IMR-90 (cell line): ENCODE measurements around the gene NQO2. TPM values are rescaled to one million over a fixed set of nuclear protein-coding genes. Genes with fewer than 3 reads are reported as not detected.
"Not testable (repeated sequence)": the region's sequence is repeated elsewhere in the genome, so short reads cannot be mapped to it uniquely, and the experiment has no call there.

Experiments
- ATAC-seq: fragments of 200-7000 bp; cut with Tn5 transposase; 2 replicates; pipeline ENCODE4 v1.9.1; 2020; ENCODE audit warnings: low read depth, mild to moderate bottlenecking, moderate library complexity
- BruUV-seq: library from RNA; stranded (reverse); fragments of 400-500 nt; replicated peaks from 2 replicates; lab custom pipeline; 2021; lab: Mats Ljungman, UMichigan
- CTCF ChIA-PET: fragments of 300-600 bp; formaldehyde crosslinking; extraction: SDS; loops from one replicate; lab custom pipeline; 2021; ENCODE audit warnings: antibody characterized with exemption; lab: Yijun Ruan, JAX
- POLR2A ChIA-PET: fragments of 300-600 bp; sonication (Branson Sonifier 250); formaldehyde crosslinking; loops from one replicate; lab custom pipeline; 2022; ENCODE audit warnings: antibody characterized with exemption; ENCODE audit not compliant: unreplicated experiment; lab: Charles Lee
- DNase-seq: peaks from one replicate; pipeline ENCODE4 v3.0.0; 2013
- H2AFZ ChIP-seq: replicated peaks from 2 replicates; pipeline ENCODE3; 2013; ENCODE audit warnings: low read length, mild to moderate bottlenecking; ENCODE audit not compliant: poor library complexity
- H2AK5ac ChIP-seq: 2 replicates; pipeline ENCODE4 v1.6.1; 2013; ENCODE audit warnings: low read depth, low read length, inconsistent platforms
- H2AK9ac ChIP-seq: replicated peaks from 2 replicates; pipeline ENCODE3; 2013; ENCODE audit warnings: mild to moderate bottlenecking, low read depth, low read length, moderate library complexity; ENCODE audit not compliant: poor library complexity
- H2BK120ac ChIP-seq: 2 replicates; pipeline ENCODE4 v1.6.1; 2013; ENCODE audit warnings: low read depth, low read length, inconsistent platforms
- H2BK15ac ChIP-seq: 3 replicates; pipeline ENCODE4 v1.6.1; 2013; ENCODE audit warnings: low read depth, low read length, inconsistent platforms
- H2BK20ac ChIP-seq: 2 replicates; pipeline ENCODE4 v1.6.1; 2013; ENCODE audit warnings: low read depth, mild to moderate bottlenecking, inconsistent platforms, low read length, moderate library complexity
- H2BK5ac ChIP-seq: 2 replicates; pipeline ENCODE4 v1.6.1; 2013; ENCODE audit warnings: mild to moderate bottlenecking, low read depth, low read length, inconsistent platforms; ENCODE audit not compliant: poor library complexity, severe bottlenecking
- H3K14ac ChIP-seq: replicated peaks from 2 replicates; pipeline ENCODE4 v1.6.1; 2013; ENCODE audit warnings: low read depth, low read length, inconsistent platforms
- H3K18ac ChIP-seq: 2 replicates; pipeline ENCODE4 v1.6.1; 2013; ENCODE audit warnings: low read depth, low read length, control low read depth
- H3K23ac ChIP-seq: 2 replicates; pipeline ENCODE4 v1.6.1; 2013; ENCODE audit warnings: low read depth, low read length, inconsistent platforms
- H3K27ac ChIP-seq: 2 replicates; pipeline ENCODE4 v1.5.1; 2013; ENCODE audit warnings: mild to moderate bottlenecking, control low read depth, low read length; ENCODE audit not compliant: insufficient read depth
- H3K27me3 ChIP-seq: 2 replicates; pipeline ENCODE4 v1.6.1; 2013; ENCODE audit warnings: low read length; ENCODE audit not compliant: control insufficient read depth, insufficient read depth
- H3K36me3 ChIP-seq: 2 replicates; pipeline ENCODE4 v1.6.1; 2013; ENCODE audit warnings: low read length, mixed read lengths; ENCODE audit not compliant: control insufficient read depth, insufficient read depth
- H3K4ac ChIP-seq: 2 replicates; pipeline ENCODE4 v1.6.1; 2013; ENCODE audit warnings: low read depth, low read length, inconsistent platforms
- H3K4me1 ChIP-seq: 2 replicates; pipeline ENCODE4 v1.6.1; 2013; ENCODE audit warnings: low read length, mixed read lengths; ENCODE audit not compliant: control insufficient read depth, insufficient read depth
- H3K4me2 ChIP-seq: 2 replicates; pipeline ENCODE4 v1.6.1; 2013; ENCODE audit warnings: low read depth, mild to moderate bottlenecking, control low read depth, low read length, moderate library complexity
- H3K4me3 ChIP-seq: 2 replicates; pipeline ENCODE4 v1.5.1; 2013; ENCODE audit warnings: low read depth, mild to moderate bottlenecking, control low read depth, low read length, moderate library complexity; ENCODE audit not compliant: insufficient read depth
- H3K56ac ChIP-seq: 2 replicates; pipeline ENCODE4 v1.6.1; 2013; ENCODE audit warnings: low read length, inconsistent platforms; ENCODE audit not compliant: insufficient read depth; ENCODE audit errors: extremely low read depth
- H3K79me1 ChIP-seq, 2 experiments: 2 replicates each; pipeline ENCODE4 v1.6.1; 2013; ENCODE audit warnings: low read length in 2 of 2, inconsistent platforms in 1 of 2, low read depth in 1 of 2
- H3K9ac ChIP-seq: 2 replicates; pipeline ENCODE4 v1.6.1; 2013; ENCODE audit warnings: low read depth, low read length, control low read depth
- H3K9me1 ChIP-seq: 2 replicates; pipeline ENCODE4 v1.6.1; 2013; ENCODE audit warnings: low read length, inconsistent platforms; ENCODE audit not compliant: insufficient read depth
- H3K9me3 ChIP-seq: 2 replicates; pipeline ENCODE4 v1.6.1; 2013; ENCODE audit warnings: low read length; ENCODE audit not compliant: control insufficient read depth, insufficient read depth
- H4K20me1 ChIP-seq: 2 replicates; pipeline ENCODE4 v1.6.1; 2013; ENCODE audit warnings: low read length, inconsistent platforms; ENCODE audit not compliant: insufficient read depth
- H4K5ac ChIP-seq: 2 replicates; pipeline ENCODE4 v1.6.1; 2013; ENCODE audit warnings: mild to moderate bottlenecking, low read depth, low read length, control low read depth
- H4K8ac ChIP-seq, 2 experiments: 2 replicates each; pipeline ENCODE4 v1.6.1; 2013; ENCODE audit warnings: low read depth in 2 of 2, low read length in 2 of 2, control low read depth in 1 of 2, inconsistent platforms in 1 of 2
- H4K91ac ChIP-seq: 2 replicates; pipeline ENCODE4 v1.6.1; 2013; ENCODE audit warnings: low read depth, low read length, inconsistent platforms; ENCODE audit not compliant: insufficient read depth
- MXI1 ChIP-seq: IDR thresholded peaks from 2 replicates; pipeline ENCODE4 v1.6.1; 2012; ENCODE audit warnings: low read depth, mild to moderate bottlenecking, low read length, moderate library complexity, borderline replicate concordance
- POLR2A ChIP-seq: IDR thresholded peaks from 2 replicates; pipeline ENCODE4 v1.6.1; 2012; ENCODE audit warnings: mild to moderate bottlenecking, low read depth, low read length
- SMC3 ChIP-seq: fragments of 150-350 bp; IDR thresholded peaks from 2 replicates; pipeline ENCODE4 v1.6.1; 2016; ENCODE audit warnings: low read depth, mild to moderate bottlenecking, antibody characterized with exemption, low read length, moderate library complexity
- WGBS, 2 experiments: methylation state at CpG; one replicate each; pipeline versions ENCODE4 v1.1.5 to v1.1.7; 2013; ENCODE audit warnings: missing lambda C conversion rate in 2 of 2; ENCODE audit not compliant: insufficient read length in 1 of 2; ENCODE audit errors: extremely low coverage in 2 of 2; 5-methylcytosine and 5-hydroxymethylcytosine counted together
- dilution Hi-C: fragments of 300-500 bp; cut with HindIII; formaldehyde crosslinking; loops from one replicate; pipeline ENCODE4 v1.14.3; 2018; ENCODE audit warnings: low sequenced_read_pairs; ENCODE audit not compliant: unreplicated experiment
- in situ Hi-C: fragments of 300-500 bp; cut with MboI; formaldehyde crosslinking; loops from 3 replicates; pipeline ENCODE4 v1.14.3; 2019; ENCODE audit warnings: low sequenced_read_pairs, inconsistent platforms, mixed read lengths
- intact Hi-C: fragments of 100-400 bp; cut with micrococcal nuclease; formaldehyde crosslinking; loops from 2 replicates; pipeline ENCODE4 v1.10.0; 2022
- polyA plus RNA-seq, 3 experiments: library from polyadenylated mRNA; depleted of rRNA; stranded (reverse); fragments of >200 nt; gene quantifications; 2 replicates each; pipeline ENCODE4 v1.2.3, GENCODE V29; 2012; ENCODE audit warnings: low replicate concordance in 1 of 3
- total RNA-seq: library from RNA; depleted of rRNA; stranded (reverse); fragments of >200 nt; gene quantifications from 2 replicates; pipeline ENCODE4 v1.2.3, GENCODE V29; 2012

Gene NQO2
- total and polyA plus RNA-seq, 2 of the 4 experiments (the other 2 are of a cell fraction), result 42.5 to 72.1 TPM

- no peaks in the 10 kb centered on the region for H3K9me3 ChIP-seq
- dilution Hi-C loops, result no loop called here
- H3K4me2 ChIP-seq, result peak within 1 kb of the TSS; percentile 73
- H4K20me1 ChIP-seq, result peaks cover 18% of the 10 kb centered on the region; the same call in 1 of the 2 replicates
- peak within 1 kb of the TSS; percentile 86 for H2AFZ ChIP-seq
- peak within 1 kb of the TSS; percentile 50 for H4K5ac ChIP-seq
- no TSS peak for BruUV-seq
- H3K18ac ChIP-seq, result peak within 1 kb of the TSS; percentile 11
- H3K9me1 ChIP-seq, result peaks cover 3% of the 10 kb centered on the region; the same call in 1 of the 2 replicates
- peaks cover 11 to 55% of the 10 kb centered on the region in 2 experiments; a peak in 3 of 4 replicates for H3K79me1 ChIP-seq
- peak within 1 kb of the TSS; percentile 27; the same call in 1 of the 2 replicates for H2BK20ac ChIP-seq
- CTCF ChIA-PET, result interaction anchor here (0.7 to 1.0 kb wide), 3 partner anchors 17 to 201 kb away, joined by 3 to 6 read pairs (median 3); no protein-coding TSS in a partner anchor
- H2BK15ac ChIP-seq, result peak within 1 kb of the TSS; percentile 27; the same call in 1 of the 3 replicates
- no peaks in the 10 kb centered on the region for H3K27me3 ChIP-seq
- ATAC-seq (peak; percentile 68), DNase-seq (peak; percentile 71)
- intact Hi-C loops, result loop anchor here (1.0 to 2.0 kb wide), 3 partner anchors 11 to 19 kb away; no protein-coding TSS in a partner anchor
- peak within 1 kb of the TSS; percentile 72 to 86 for H4K8ac ChIP-seq
- POLR2A ChIA-PET, result interaction anchor here (0.6 to 1.2 kb wide), 4 partner anchors 16 to 283 kb away, joined by 3 to 6 read pairs (median 4); no protein-coding TSS in a partner anchor
- H3K14ac ChIP-seq, result peak within 1 kb of the TSS; percentile 89
- peak within 1 kb of the TSS; percentile 64 for H3K9ac ChIP-seq
- peak within 1 kb of the TSS; percentile 83 for H2AK9ac ChIP-seq
- H2AK5ac ChIP-seq, result peak within 1 kb of the TSS; percentile 77
- peak within 1 kb of the TSS; percentile 69 for H3K23ac ChIP-seq
- peak within 1 kb of the TSS; percentile 79 for H4K91ac ChIP-seq
- H3K4me3 ChIP-seq, result peak within 1 kb of the TSS; percentile 42
- peak within 1 kb of the TSS; percentile 86; the same call in 1 of the 2 replicates for H2BK120ac ChIP-seq
- H3K56ac ChIP-seq, result peak within 1 kb of the TSS; percentile 90
- peak within 1 kb of the TSS; percentile 78 for H3K27ac ChIP-seq
- H2BK5ac ChIP-seq, result peak within 1 kb of the TSS; percentile 51
- no peaks in the 10 kb centered on the region for H3K36me3 ChIP-seq
- peak within 1 kb of the TSS; percentile 83 for H3K4ac ChIP-seq
- peaks cover 6% of the 10 kb centered on the region for H3K4me1 ChIP-seq
- 3% methylated on average over 19 of the region's 63 CpGs; no CpG with 5 or more reads in 1 of the 2 experiments for WGBS, 2 experiments
- in situ Hi-C loops, result no loop called here
- TF ChIP-seq MXI1, result peak; percentile 39; the same call in 1 of the 2 replicates
- TF ChIP-seq POLR2A, result 0 out of 2 replicates have a peak, but pooled peaks have one; percentile 19
- no peak for TF ChIP-seq SMC3
Measured at GRCh38 chr6:2971420-2972218, 28.1 kb upstream of the NQO2 start, which contains the start of gene SERPINB6. Gene SERPINB6 (minus strand): TSS chr6:2971567. CDS start chr6:2959332, 12,235 bp downstream.

GRCh38 chr6:2972219-2972487 lies 27.5 kb upstream of the NQO2 start:
- H3K4me1 ChIP-seq, dilution Hi-C loops, H2BK15ac ChIP-seq, H3K27me3 ChIP-seq, BruUV-seq, ATAC-seq, H3K36me3 ChIP-seq, H2AK9ac ChIP-seq, DNase-seq, H3K9me1 ChIP-seq, intact Hi-C loops, in situ Hi-C loops, H3K9me3 ChIP-seq, H3K18ac ChIP-seq, H2BK20ac ChIP-seq, H2AK5ac ChIP-seq, H4K5ac ChIP-seq, H3K4me3 ChIP-seq: not testable (repeated sequence)
- Histone ChIP-seq H2BK120ac (peak overlapping the region; percentile 86; the same call in 1 of the 2 replicates), H4K91ac (0 out of 2 replicates have a peak overlapping the region, but pooled peaks have one; percentile 79), H4K20me1 (peaks cover 13% of the 10 kb centered on the region; the same call in 1 of the 2 replicates), H3K79me1 (peaks cover 8 to 50% of the 10 kb centered on the region in 2 experiments; a peak in 2 of 4 replicates), H3K9ac (peak overlapping the region; percentile 64), H3K23ac (peak overlapping the region; percentile 43; the same call in 1 of the 2 replicates), H2AFZ (peak overlapping the region; percentile 86), H3K14ac (peak overlapping the region; percentile 89; the same call in 1 of the 2 replicates), H3K4me2 (peak overlapping the region; percentile 41; the same call in 1 of the 2 replicates), H3K4ac (peak overlapping the region; percentile 83; the same call in 1 of the 2 replicates), H3K56ac (peak overlapping the region; percentile 90; the same call in 1 of the 2 replicates), H3K27ac (peak overlapping the region; percentile 78; the same call in 1 of the 2 replicates), H4K8ac (peak overlapping the region; percentile 72 to 86; a peak in 3 of 4 replicates), H2BK5ac (peak overlapping the region; percentile 51)
- CTCF ChIA-PET, result interaction anchor here (0.7 to 1.0 kb wide), 3 partner anchors 16 to 202 kb away, joined by 3 to 6 read pairs (median 3); no protein-coding TSS in a partner anchor
- POLR2A ChIA-PET, result interaction anchor here (0.6 to 1.2 kb wide), 4 partner anchors 15 to 282 kb away, joined by 3 to 6 read pairs (median 4); no protein-coding TSS in a partner anchor
- no CpG with 5 or more reads among the region's 1 CpG for WGBS, 2 experiments
